IMR-90 (cell line): ENCODE results near the gene FAM184A. TPM values are rescaled to one million over a fixed set of nuclear protein-coding genes. Genes with fewer than 3 reads are reported as not detected.

ENCODE experiments used
- ATAC-seq: fragments of 200-7000 bp; cut with Tn5 transposase; 2 replicates; pipeline ENCODE4 v1.9.1; 2020; ENCODE audit warnings: low read depth, mild to moderate bottlenecking, moderate library complexity
- BruUV-seq: library from RNA; stranded (reverse); fragments of 400-500 nt; replicated peaks from 2 replicates; lab custom pipeline; 2021; lab: Mats Ljungman, UMichigan
- CTCF ChIA-PET: fragments of 300-600 bp; formaldehyde crosslinking; extraction: SDS; loops from one replicate; lab custom pipeline; 2021; ENCODE audit warnings: antibody characterized with exemption; lab: Yijun Ruan, JAX
- POLR2A ChIA-PET: fragments of 300-600 bp; sonication (Branson Sonifier 250); formaldehyde crosslinking; loops from one replicate; lab custom pipeline; 2022; ENCODE audit warnings: antibody characterized with exemption; ENCODE audit not compliant: unreplicated experiment; lab: Charles Lee
- DNase-seq: peaks from one replicate; pipeline ENCODE4 v3.0.0; 2013
- H2AFZ ChIP-seq: replicated peaks from 2 replicates; pipeline ENCODE3; 2013; ENCODE audit warnings: low read length, mild to moderate bottlenecking; ENCODE audit not compliant: poor library complexity
- H2AK5ac ChIP-seq: 2 replicates; pipeline ENCODE4 v1.6.1; 2013; ENCODE audit warnings: low read depth, low read length, inconsistent platforms
- H2AK9ac ChIP-seq: replicated peaks from 2 replicates; pipeline ENCODE3; 2013; ENCODE audit warnings: mild to moderate bottlenecking, low read depth, low read length, moderate library complexity; ENCODE audit not compliant: poor library complexity
- H2BK120ac ChIP-seq: 2 replicates; pipeline ENCODE4 v1.6.1; 2013; ENCODE audit warnings: low read depth, low read length, inconsistent platforms
- H2BK15ac ChIP-seq: 3 replicates; pipeline ENCODE4 v1.6.1; 2013; ENCODE audit warnings: low read depth, low read length, inconsistent platforms
- H2BK20ac ChIP-seq: 2 replicates; pipeline ENCODE4 v1.6.1; 2013; ENCODE audit warnings: low read depth, mild to moderate bottlenecking, inconsistent platforms, low read length, moderate library complexity
- H2BK5ac ChIP-seq: 2 replicates; pipeline ENCODE4 v1.6.1; 2013; ENCODE audit warnings: mild to moderate bottlenecking, low read depth, low read length, inconsistent platforms; ENCODE audit not compliant: poor library complexity, severe bottlenecking
- H3K14ac ChIP-seq: replicated peaks from 2 replicates; pipeline ENCODE4 v1.6.1; 2013; ENCODE audit warnings: low read depth, low read length, inconsistent platforms
- H3K18ac ChIP-seq: 2 replicates; pipeline ENCODE4 v1.6.1; 2013; ENCODE audit warnings: low read depth, low read length, control low read depth
- H3K23ac ChIP-seq: 2 replicates; pipeline ENCODE4 v1.6.1; 2013; ENCODE audit warnings: low read depth, low read length, inconsistent platforms
- H3K27ac ChIP-seq: 2 replicates; pipeline ENCODE4 v1.5.1; 2013; ENCODE audit warnings: mild to moderate bottlenecking, control low read depth, low read length; ENCODE audit not compliant: insufficient read depth
- H3K27me3 ChIP-seq: 2 replicates; pipeline ENCODE4 v1.6.1; 2013; ENCODE audit warnings: low read length; ENCODE audit not compliant: control insufficient read depth, insufficient read depth
- H3K36me3 ChIP-seq: 2 replicates; pipeline ENCODE4 v1.6.1; 2013; ENCODE audit warnings: low read length, mixed read lengths; ENCODE audit not compliant: control insufficient read depth, insufficient read depth
- H3K4ac ChIP-seq: 2 replicates; pipeline ENCODE4 v1.6.1; 2013; ENCODE audit warnings: low read depth, low read length, inconsistent platforms
- H3K4me1 ChIP-seq: 2 replicates; pipeline ENCODE4 v1.6.1; 2013; ENCODE audit warnings: low read length, mixed read lengths; ENCODE audit not compliant: control insufficient read depth, insufficient read depth
- H3K4me2 ChIP-seq: 2 replicates; pipeline ENCODE4 v1.6.1; 2013; ENCODE audit warnings: low read depth, mild to moderate bottlenecking, control low read depth, low read length, moderate library complexity
- H3K4me3 ChIP-seq: 2 replicates; pipeline ENCODE4 v1.5.1; 2013; ENCODE audit warnings: low read depth, mild to moderate bottlenecking, control low read depth, low read length, moderate library complexity; ENCODE audit not compliant: insufficient read depth
- H3K56ac ChIP-seq: 2 replicates; pipeline ENCODE4 v1.6.1; 2013; ENCODE audit warnings: low read length, inconsistent platforms; ENCODE audit not compliant: insufficient read depth; ENCODE audit errors: extremely low read depth
- H3K79me1 ChIP-seq, 2 experiments: 2 replicates each; pipeline ENCODE4 v1.6.1; 2013; ENCODE audit warnings: low read length in 2 of 2, inconsistent platforms in 1 of 2, low read depth in 1 of 2
- H3K9ac ChIP-seq: 2 replicates; pipeline ENCODE4 v1.6.1; 2013; ENCODE audit warnings: low read depth, low read length, control low read depth
- H3K9me1 ChIP-seq: 2 replicates; pipeline ENCODE4 v1.6.1; 2013; ENCODE audit warnings: low read length, inconsistent platforms; ENCODE audit not compliant: insufficient read depth
- H3K9me3 ChIP-seq: 2 replicates; pipeline ENCODE4 v1.6.1; 2013; ENCODE audit warnings: low read length; ENCODE audit not compliant: control insufficient read depth, insufficient read depth
- H4K20me1 ChIP-seq: 2 replicates; pipeline ENCODE4 v1.6.1; 2013; ENCODE audit warnings: low read length, inconsistent platforms; ENCODE audit not compliant: insufficient read depth
- H4K5ac ChIP-seq: 2 replicates; pipeline ENCODE4 v1.6.1; 2013; ENCODE audit warnings: mild to moderate bottlenecking, low read depth, low read length, control low read depth
- H4K8ac ChIP-seq, 2 experiments: 2 replicates each; pipeline ENCODE4 v1.6.1; 2013; ENCODE audit warnings: low read depth in 2 of 2, low read length in 2 of 2, control low read depth in 1 of 2, inconsistent platforms in 1 of 2
- H4K91ac ChIP-seq: 2 replicates; pipeline ENCODE4 v1.6.1; 2013; ENCODE audit warnings: low read depth, low read length, inconsistent platforms; ENCODE audit not compliant: insufficient read depth
- BHLHE40 ChIP-seq: fragments of 150-350 bp; IDR thresholded peaks from 2 replicates; pipeline ENCODE4 v1.6.1; 2016; ENCODE audit warnings: mild to moderate bottlenecking, low read depth, low read length
- FOS ChIP-seq: fragments of 150-350 bp; IDR thresholded peaks from 2 replicates; pipeline ENCODE4 v1.6.1; 2016; ENCODE audit warnings: low read depth, low read length
- MAZ ChIP-seq: IDR thresholded peaks from 2 replicates; pipeline ENCODE4 v1.6.1; 2012; ENCODE audit warnings: low read depth, mild to moderate bottlenecking, low read length, improper control_type of control experiment, moderate library complexity, borderline replicate concordance
- NFE2L2 ChIP-seq: fragments of 150-350 bp; IDR thresholded peaks from 2 replicates; pipeline ENCODE4 v1.6.1; 2016; ENCODE audit warnings: low read depth, mild to moderate bottlenecking, low read length
- WGBS, 2 experiments: methylation state at CpG; one replicate each; pipeline versions ENCODE4 v1.1.5 to v1.1.7; 2013; ENCODE audit warnings: missing lambda C conversion rate in 2 of 2; ENCODE audit not compliant: insufficient read length in 1 of 2; ENCODE audit errors: extremely low coverage in 2 of 2; 5-methylcytosine and 5-hydroxymethylcytosine counted together
- dilution Hi-C: fragments of 300-500 bp; cut with HindIII; formaldehyde crosslinking; loops from one replicate; pipeline ENCODE4 v1.14.3; 2018; ENCODE audit warnings: low sequenced_read_pairs; ENCODE audit not compliant: unreplicated experiment
- in situ Hi-C: fragments of 300-500 bp; cut with MboI; formaldehyde crosslinking; loops from 3 replicates; pipeline ENCODE4 v1.14.3; 2019; ENCODE audit warnings: low sequenced_read_pairs, inconsistent platforms, mixed read lengths
- intact Hi-C: fragments of 100-400 bp; cut with micrococcal nuclease; formaldehyde crosslinking; loops from 2 replicates; pipeline ENCODE4 v1.10.0; 2022
- polyA plus RNA-seq, 3 experiments: library from polyadenylated mRNA; depleted of rRNA; stranded (reverse); fragments of >200 nt; gene quantifications; 2 replicates each; pipeline ENCODE4 v1.2.3, GENCODE V29; 2012; ENCODE audit warnings: low replicate concordance in 1 of 3
- total RNA-seq: library from RNA; depleted of rRNA; stranded (reverse); fragments of >200 nt; gene quantifications from 2 replicates; pipeline ENCODE4 v1.2.3, GENCODE V29; 2012

FAM184A gene
- total and polyA plus RNA-seq, 2 of the 4 experiments (the other 2 are of a cell fraction), result 0.03 TPM; not detected in 1

DNA sequence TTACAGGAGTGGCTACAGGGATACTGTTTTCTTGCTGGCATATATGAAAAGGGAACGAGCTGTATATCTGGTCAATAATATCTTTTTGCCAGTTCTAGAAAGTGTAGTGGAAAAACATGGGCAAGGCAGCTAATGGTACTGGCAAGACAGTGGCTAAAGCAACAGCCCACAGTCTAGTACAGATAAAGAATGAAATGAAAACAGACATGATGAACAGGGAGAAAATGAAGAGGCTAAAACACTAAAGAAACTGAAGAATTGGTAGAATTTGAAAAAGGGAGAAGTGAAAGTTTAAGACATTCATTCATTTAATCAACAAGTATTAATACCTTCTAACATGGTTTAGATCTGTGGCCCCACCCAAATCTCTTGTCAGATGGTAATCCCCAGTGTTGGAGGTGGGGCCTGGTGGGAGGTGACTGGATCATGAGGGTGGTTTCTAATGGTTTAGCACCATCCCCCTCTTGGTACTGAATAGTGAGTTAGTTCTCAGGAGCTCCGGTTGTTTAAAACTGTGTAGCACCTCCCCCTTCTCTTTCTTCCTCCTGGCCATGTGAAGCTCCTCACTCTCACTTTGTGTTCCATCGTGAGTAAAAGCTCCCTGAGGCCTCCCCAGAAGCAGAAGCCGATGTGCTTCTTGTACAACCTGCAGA is 18.1 kb downstream of the FAM184A start:
- TF ChIP-seq BHLHE40, result no peak
- no peak for TF ChIP-seq FOS
- no peak for TF ChIP-seq MAZ
- no peak for TF ChIP-seq NFE2L2
- intact Hi-C loops (no loop called here), in situ Hi-C loops (no loop called here), dilution Hi-C loops (no loop called here)
- H3K9me1 ChIP-seq, result no peaks in the 10 kb centered on the region
- H4K8ac ChIP-seq, result no peak overlapping the region
- H3K4ac ChIP-seq, result no peak overlapping the region
- H3K36me3 ChIP-seq, result no peaks in the 10 kb centered on the region
- BruUV-seq, result no TSS peak
- H2BK15ac ChIP-seq, result no peak overlapping the region
- no peak overlapping the region for H3K4me2 ChIP-seq
- 60% methylated on average over 1 of the region's 4 CpGs; no CpG with 5 or more reads in 1 of the 2 experiments for WGBS, 2 experiments
- no peak overlapping the region for H3K18ac ChIP-seq
- H2BK120ac ChIP-seq, result no peak overlapping the region
- H3K56ac ChIP-seq, result no peak overlapping the region
- no peak overlapping the region for H4K91ac ChIP-seq
- no peak for ATAC-seq
- no peak overlapping the region for H2AK5ac ChIP-seq
- no peaks in the 10 kb centered on the region for H3K79me1 ChIP-seq
- no peaks in the 10 kb centered on the region for H3K9me3 ChIP-seq
- ChIA-PET POLR2A (no interaction called here), CTCF (no interaction called here)
- no peak overlapping the region for H2AFZ ChIP-seq
- no peak overlapping the region for H3K9ac ChIP-seq
- H2BK5ac ChIP-seq, result no peak overlapping the region
- H3K27me3 ChIP-seq, result no peaks in the 10 kb centered on the region
- H3K14ac ChIP-seq, result no peak overlapping the region
- H3K23ac ChIP-seq, result no peak overlapping the region
- no peak overlapping the region for H3K4me3 ChIP-seq
- H2AK9ac ChIP-seq, result no peak overlapping the region
- no peak for DNase-seq
- no peaks in the 10 kb centered on the region for H4K20me1 ChIP-seq
- no peak overlapping the region for H2BK20ac ChIP-seq
- no peaks in the 10 kb centered on the region for H3K4me1 ChIP-seq
- H3K27ac ChIP-seq, result no peak overlapping the region
- H4K5ac ChIP-seq, result no peak overlapping the region
